ENCODE results near the gene DRICH1.

DNA sequence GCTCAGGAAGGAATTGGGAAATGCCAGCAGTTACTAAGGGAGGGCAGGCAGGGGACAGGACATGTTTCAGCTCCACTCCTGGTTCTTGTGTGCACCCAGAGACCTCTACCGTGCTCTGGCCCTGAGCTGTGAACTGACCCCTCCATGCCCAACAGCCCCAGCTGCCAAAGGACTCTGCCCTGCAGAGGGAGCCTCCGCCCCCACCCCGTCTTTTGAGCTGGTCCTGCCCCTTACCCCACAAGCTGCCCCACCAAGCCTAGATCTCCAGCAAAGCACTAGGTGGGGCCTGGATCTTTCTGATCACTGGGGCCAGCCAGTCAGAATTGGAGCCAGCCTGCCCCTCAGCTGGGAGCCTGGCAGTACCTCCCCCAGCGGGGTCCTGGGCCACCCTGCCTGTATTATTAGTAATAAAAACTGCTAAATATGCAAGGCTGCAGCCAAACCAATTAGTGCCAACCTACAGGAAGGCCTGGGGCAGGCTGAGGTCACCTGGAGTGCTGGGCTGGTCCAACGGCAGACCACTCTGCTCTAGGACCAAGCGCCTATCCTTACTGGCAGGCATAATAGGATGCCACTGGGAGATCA is 23.9 kb upstream of the DRICH1 start:
- TF ChIP-seq, protein P1, sequence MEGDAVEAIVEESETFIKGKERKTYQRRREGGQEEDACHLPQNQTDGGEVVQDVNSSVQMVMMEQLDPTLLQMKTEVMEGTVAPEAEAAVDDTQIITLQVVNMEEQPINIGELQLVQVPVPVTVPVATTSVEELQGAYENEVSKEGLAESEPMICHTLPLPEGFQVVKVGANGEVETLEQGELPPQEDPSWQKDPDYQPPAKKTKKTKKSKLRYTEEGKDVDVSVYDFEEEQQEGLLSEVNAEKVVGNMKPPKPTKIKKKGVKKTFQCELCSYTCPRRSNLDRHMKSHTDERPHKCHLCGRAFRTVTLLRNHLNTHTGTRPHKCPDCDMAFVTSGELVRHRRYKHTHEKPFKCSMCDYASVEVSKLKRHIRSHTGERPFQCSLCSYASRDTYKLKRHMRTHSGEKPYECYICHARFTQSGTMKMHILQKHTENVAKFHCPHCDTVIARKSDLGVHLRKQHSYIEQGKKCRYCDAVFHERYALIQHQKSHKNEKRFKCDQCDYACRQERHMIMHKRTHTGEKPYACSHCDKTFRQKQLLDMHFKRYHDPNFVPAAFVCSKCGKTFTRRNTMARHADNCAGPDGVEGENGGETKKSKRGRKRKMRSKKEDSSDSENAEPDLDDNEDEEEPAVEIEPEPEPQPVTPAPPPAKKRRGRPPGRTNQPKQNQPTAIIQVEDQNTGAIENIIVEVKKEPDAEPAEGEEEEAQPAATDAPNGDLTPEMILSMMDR (IDR thresholded peaks at IDR 0.05; ENCODE audit: insufficient read depth, low read length), result no peak
- TF ChIP-seq SPI1 (IDR thresholded peaks at IDR 0.05; ENCODE audit: borderline replicate concordance, low read depth) (no peak), POLR2AphosphoS5 (IDR thresholded peaks at IDR 0.05; ENCODE audit: low read depth) (no peak), REST (IDR thresholded peaks at IDR 0.05; ENCODE audit: insufficient replicate concordance, low read depth) (no peak), GABPA (IDR thresholded peaks at IDR 0.05; ENCODE audit: low read depth) (no peak)
